Esophagus muscularis mucosa (tissue), 3 donors: Measurements from ENCODE around the gene RARB.

ENCODE experiments used
- CTCF ChIP-seq, 3 experiments: fragments of 200-600 bp in 2 of 3; fragments of 450-650 bp in 1 of 3; sonication (generic) in 2 of 3; IDR thresholded peaks; one replicate each; pipeline ENCODE4 v1.5.1; 2017 to 2019; ENCODE audit warnings: antibody characterized with exemption in 3 of 3, mild to moderate bottlenecking in 2 of 3, moderate library complexity in 1 of 3
- POLR2A ChIP-seq: fragments of 450-650 bp; IDR thresholded peaks from one replicate; pipeline ENCODE4 v1.6.1; 2017; ENCODE audit warnings: antibody characterized with exemption, moderate library complexity, mild to moderate bottlenecking, low read depth

GRCh38 chr3:25424614-25425013 lies 3.4 kb upstream of the RARB start:
- TF ChIP-seq CTCF (IDR thresholded peaks at IDR 0.05) = no peak
- no peak for TF ChIP-seq POLR2A
